Stimulated activated CD4-positive, alpha-beta T cell treated with anti-CD3 and anti-CD28 coated beads, Interleukin-1b, Interleukin-23, amount 100 ng/mL, for 1 hour (primary cell): ENCODE results near the gene MTFMT.
"Not testable (repeated sequence)": the region's sequence is repeated elsewhere in the genome, so short reads cannot be mapped to it uniquely, and the experiment has no call there.

Experiments used
- DNase-seq, 2 donors: peaks; one replicate each; pipeline ENCODE4 v3.0.0-alpha.2; 2020; ENCODE audit warnings: low read depth in 2 of 2

MTFMT gene

GRCh38 chr15:65038836-65039235 lies 9.4 kb upstream of the MTFMT start:
- no peak for DNase-seq

GRCh38 chr15:65038428-65038827 lies 9.0 kb upstream of the MTFMT start:
- no peak for DNase-seq

GRCh38 chr15:65037309-65037708 lies 7.9 kb upstream of the MTFMT start:
- no peak for DNase-seq

- no peak for DNase-seq
These were observed 5.3 kb upstream of the MTFMT start for GRCh38 chr15:65034719-65035118.

GRCh38 chr15:65033659-65034269 lies 4.3 kb upstream of the MTFMT start:
- no peak for DNase-seq

- no peak for DNase-seq
These were observed 3.5 kb upstream of the MTFMT start for GRCh38 chr15:65032801-65033537.

- DNase-seq: no peak
These were observed 333 bp upstream of the MTFMT start for GRCh38 chr15:65029736-65030208.

- no peak for DNase-seq
These were observed 1.1 kb downstream of the MTFMT start for GRCh38 chr15:65028338-65028737.

- DNase-seq: no peak
These were observed 1.8 kb downstream of the MTFMT start for GRCh38 chr15:65027593-65027992.

- no peak for DNase-seq
These were observed 2.7 kb downstream of the MTFMT start for GRCh38 chr15:65026756-65027155.

- no peak for DNase-seq
These were observed 8.0 kb downstream of the MTFMT start for GRCh38 chr15:65021488-65021887.

- no peak for DNase-seq
These were observed 9.0 kb downstream of the MTFMT start for GRCh38 chr15:65020419-65020818.

GRCh38 chr15:65011198-65011597 lies 18.2 kb downstream of the MTFMT start:
- not testable (repeated sequence) for DNase-seq

- DNase-seq: no peak
These were observed 20.5 kb downstream of the MTFMT start for GRCh38 chr15:65008983-65009382.

- DNase-seq: no peak
These were observed 22.6 kb downstream of the MTFMT start for GRCh38 chr15:65006876-65007275.

- DNase-seq: no peak
These were observed 24.4 kb downstream of the MTFMT start for GRCh38 chr15:65004993-65005392.

- DNase-seq: no peak
These were observed 31.6 kb downstream of the MTFMT start for GRCh38 chr15:64997745-64998375.

GRCh38 chr15:64997066-64997465 lies 32.4 kb downstream of the MTFMT start:
- DNase-seq: no peak

- DNase-seq: no peak
These were observed 36.1 kb downstream of the MTFMT start for GRCh38 chr15:64993290-64993689.

- no peak for DNase-seq
These were observed 37.8 kb downstream of the MTFMT start for GRCh38 chr15:64991536-64992135.

- DNase-seq: no peak
These were observed 39.3 kb downstream of the MTFMT start for GRCh38 chr15:64990168-64990470.

- peak; percentile 73 to 82 for DNase-seq
These were observed 39.8 kb downstream of the MTFMT start, which contains the start of gene SPG21 for GRCh38 chr15:64989416-64990167. Gene SPG21, minus strand, starts transcription at chr15:64989914. Its CDS starts 6,345 bp downstream, at chr15:64983569.
